Measurements from ENCODE around the gene GLI3.

GRCh38 chr7:42084263-42084662 is 152.7 kb downstream of the GLI3 start:
- TF ChIP-seq, protein P1, sequence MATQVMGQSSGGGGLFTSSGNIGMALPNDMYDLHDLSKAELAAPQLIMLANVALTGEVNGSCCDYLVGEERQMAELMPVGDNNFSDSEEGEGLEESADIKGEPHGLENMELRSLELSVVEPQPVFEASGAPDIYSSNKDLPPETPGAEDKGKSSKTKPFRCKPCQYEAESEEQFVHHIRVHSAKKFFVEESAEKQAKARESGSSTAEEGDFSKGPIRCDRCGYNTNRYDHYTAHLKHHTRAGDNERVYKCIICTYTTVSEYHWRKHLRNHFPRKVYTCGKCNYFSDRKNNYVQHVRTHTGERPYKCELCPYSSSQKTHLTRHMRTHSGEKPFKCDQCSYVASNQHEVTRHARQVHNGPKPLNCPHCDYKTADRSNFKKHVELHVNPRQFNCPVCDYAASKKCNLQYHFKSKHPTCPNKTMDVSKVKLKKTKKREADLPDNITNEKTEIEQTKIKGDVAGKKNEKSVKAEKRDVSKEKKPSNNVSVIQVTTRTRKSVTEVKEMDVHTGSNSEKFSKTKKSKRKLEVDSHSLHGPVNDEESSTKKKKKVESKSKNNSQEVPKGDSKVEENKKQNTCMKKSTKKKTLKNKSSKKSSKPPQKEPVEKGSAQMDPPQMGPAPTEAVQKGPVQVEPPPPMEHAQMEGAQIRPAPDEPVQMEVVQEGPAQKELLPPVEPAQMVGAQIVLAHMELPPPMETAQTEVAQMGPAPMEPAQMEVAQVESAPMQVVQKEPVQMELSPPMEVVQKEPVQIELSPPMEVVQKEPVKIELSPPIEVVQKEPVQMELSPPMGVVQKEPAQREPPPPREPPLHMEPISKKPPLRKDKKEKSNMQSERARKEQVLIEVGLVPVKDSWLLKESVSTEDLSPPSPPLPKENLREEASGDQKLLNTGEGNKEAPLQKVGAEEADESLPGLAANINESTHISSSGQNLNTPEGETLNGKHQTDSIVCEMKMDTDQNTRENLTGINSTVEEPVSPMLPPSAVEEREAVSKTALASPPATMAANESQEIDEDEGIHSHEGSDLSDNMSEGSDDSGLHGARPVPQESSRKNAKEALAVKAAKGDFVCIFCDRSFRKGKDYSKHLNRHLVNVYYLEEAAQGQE (IDR thresholded peaks at IDR 0.05; ENCODE audit: low read depth, low read length) = no peak
- TF ChIP-seq SKIL (IDR thresholded peaks at IDR 0.05; ENCODE audit: low read depth, poor library complexity, severe bottlenecking) = no peak
- TF ChIP-seq NRF1 (conservative IDR thresholded peaks at IDR 0.05; ENCODE audit: low read depth, low read length) = no peak

Data from GM12878 (cell line).